Measurements from ENCODE around the gene OR8B3.

Gene OR8B3

DNA sequence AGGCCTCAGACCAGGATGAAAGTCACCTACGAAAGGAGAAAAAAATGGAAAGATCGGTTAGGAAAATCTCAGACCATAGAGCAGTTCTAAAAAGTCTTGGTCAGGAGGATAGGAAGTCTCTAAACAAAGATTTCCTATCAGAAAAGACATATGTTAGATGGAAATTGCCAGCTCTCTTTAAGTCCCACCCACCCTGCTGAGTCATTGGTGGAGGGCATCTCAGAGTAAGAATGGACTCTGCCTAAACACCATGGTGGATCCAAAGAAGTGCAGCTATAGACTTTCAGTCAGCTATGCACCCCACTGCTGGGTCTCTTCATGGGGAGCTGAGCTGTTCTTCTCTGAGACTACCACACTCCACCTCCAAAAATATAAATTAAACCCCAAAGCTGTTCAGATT is 18.2 kb downstream of the OR8B3 start:
- in situ Hi-C loops (cut with MboI; ENCODE audit: low sequenced_read_pairs), result no loop called here

DNA sequence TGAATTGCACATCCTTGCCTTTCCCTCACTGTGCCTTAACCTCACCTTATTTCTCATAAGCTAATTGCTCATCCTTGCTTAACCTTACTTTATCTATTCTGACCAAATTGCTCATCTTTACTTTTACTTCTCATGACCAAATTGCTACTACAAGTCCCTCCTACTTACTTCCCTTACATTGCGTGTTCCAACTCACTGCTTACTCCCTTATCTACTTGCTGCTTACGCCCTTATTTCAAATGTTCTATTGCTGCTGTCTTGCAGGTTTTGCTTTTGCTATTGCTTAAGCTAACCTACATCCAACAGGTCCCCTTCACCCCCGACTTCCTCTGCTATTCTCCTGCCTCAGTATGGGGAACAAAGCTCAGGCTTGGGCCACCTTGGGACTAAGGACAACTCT is 22.5 kb downstream of the OR8B3 start:
- in situ Hi-C loops (cut with MboI; ENCODE audit: low sequenced_read_pairs), result no loop called here

DNA sequence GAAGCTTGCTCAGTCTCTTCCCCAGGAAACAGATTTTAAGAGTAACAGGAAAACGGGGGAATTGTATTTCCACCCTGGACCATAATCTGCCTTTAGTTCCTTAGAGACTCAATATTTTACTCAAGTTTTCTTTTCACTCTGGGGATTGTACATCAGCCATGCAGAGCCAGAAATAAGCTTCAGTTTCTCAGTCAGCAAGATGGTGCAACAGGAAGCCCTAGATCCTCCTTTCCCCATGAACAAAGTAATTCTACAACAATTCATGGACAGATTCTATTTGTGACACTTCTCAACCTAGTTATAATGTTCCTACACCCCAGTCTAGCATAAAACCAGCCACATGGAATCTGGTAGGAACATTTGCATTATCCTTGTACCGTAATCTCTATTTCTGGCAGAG is 39.3 kb downstream of the OR8B3 start:
- in situ Hi-C loops (cut with MboI; ENCODE audit: low sequenced_read_pairs), result no loop called here

DNA sequence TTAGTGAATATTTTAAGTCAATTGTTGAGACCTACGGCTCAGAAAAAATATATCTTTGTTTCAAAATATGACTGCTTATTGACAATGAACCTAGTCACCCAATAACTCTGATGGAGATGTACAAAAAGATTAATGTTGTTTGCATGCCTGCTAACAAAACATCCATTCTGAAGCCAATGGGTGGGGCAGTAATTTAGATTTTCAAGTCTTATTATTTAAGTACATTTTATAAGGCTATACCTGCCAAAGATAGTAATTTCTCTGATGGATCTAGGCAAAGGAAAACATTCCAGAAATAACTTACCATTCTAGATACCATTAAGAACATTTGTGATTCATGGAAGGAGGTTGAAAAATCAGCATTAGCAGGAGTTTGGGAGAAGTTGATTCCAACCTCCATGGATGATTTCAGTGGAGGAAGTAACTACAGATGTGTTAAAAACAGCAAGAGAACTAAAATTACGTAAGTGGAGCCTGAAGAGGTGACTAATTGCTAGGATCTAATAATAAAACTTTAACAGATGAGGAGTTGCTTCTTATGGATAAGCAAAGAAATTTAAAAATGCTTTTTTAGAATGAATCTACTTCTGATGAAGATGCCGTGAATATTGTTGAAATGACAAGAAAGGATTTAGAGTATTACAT is 52.4 kb downstream of the OR8B3 start:
- in situ Hi-C loops (cut with MboI; ENCODE audit: low sequenced_read_pairs), result no loop called here
